ENCODE results near the gene FHOD1. TPM values are rescaled to one million over a fixed set of nuclear protein-coding genes. Genes with fewer than 3 reads are reported as not detected.

The FHOD1 gene
- total RNA-seq, 1 experiment from 2014 or later: 45.5 TPM

DNA sequence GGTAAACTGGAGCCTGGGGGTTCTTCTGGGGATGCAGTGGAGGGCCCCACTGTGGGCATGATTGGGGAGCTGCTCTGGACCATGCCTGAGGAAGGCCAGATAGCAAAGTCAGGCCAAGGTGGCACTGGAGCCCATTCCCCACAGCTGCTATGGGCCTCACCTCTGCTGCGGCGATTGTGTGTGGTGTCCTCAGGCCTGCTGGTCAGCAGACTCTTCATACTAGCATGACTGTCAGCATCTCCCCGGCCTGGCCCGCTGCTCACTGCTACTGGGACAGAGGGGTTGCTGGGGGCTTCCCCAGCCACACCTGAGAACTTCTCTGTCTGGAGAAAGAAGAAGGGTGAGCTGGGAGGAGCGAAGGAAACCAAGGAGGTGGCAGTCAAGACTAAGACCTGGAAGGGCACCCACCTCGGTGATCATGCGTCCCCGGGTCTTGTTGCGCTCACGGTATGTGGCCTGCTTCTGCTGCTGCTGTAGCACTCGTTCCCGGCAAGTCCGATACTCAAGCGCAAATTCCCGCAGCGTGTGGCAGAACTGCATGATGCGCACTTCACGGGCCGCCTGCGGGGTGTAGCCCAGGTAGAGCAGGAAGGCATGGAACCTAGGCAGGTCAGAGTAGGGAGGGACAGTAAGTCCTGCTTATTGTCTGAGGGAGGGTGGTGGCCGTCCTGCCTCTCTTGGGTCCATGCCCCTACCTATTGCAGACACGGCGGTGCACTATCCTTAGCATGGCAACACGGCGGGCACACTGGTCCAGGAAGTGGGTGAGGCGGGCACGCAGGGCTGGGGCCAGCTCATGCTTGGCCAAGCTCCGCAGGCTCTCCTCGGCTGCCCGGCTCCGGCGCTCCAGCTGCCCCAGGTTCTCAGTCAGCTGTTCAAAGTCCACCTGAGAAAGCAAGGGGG is 17.1 kb downstream of the FHOD1 start:
- ATAC-seq: no peak
- peaks cover 18% of the 10 kb centered on the region; the same call in 1 of the 2 replicates for H3K36me3 ChIP-seq (ENCODE audit: low read depth, low read length)
- intact Hi-C loops (cut with micrococcal nuclease): no loop called here
- no peak overlapping the region for H2AFZ ChIP-seq (ENCODE audit: low read length)
- H3K4me3 ChIP-seq (ENCODE audit: low read length): no peak overlapping the region
- H4K20me1 ChIP-seq (ENCODE audit: low read length): no peaks in the 10 kb centered on the region
- no peak overlapping the region for H3K9ac ChIP-seq (ENCODE audit: low read length)
- H3K4me1 ChIP-seq (ENCODE audit: insufficient read depth, low read length): peaks cover 12% of the 10 kb centered on the region; the same call in 1 of the 2 replicates
- no peaks in the 10 kb centered on the region for H3K9me2 ChIP-seq (replicated peaks; ENCODE audit: low read length)
- no peaks in the 10 kb centered on the region for H3K27me3 ChIP-seq (ENCODE audit: low read length)
- H3K9me3 ChIP-seq (ENCODE audit: low read length): no peaks in the 10 kb centered on the region
- no peak for DNase-seq
- no peaks in the 10 kb centered on the region for H3F3A ChIP-seq (ENCODE audit: low read length, unreplicated experiment)
- CTCF ChIA-PET: no interaction called here
- TF ChIP-seq EZH2phosphoT487 (IDR thresholded peaks at IDR 0.05; ENCODE audit: borderline replicate concordance, low read length) (no peak), EZH2 (IDR thresholded peaks at IDR 0.05; ENCODE audit: low read length, unreplicated experiment) (no peak)
- TF ChIP-seq, protein P1, sequence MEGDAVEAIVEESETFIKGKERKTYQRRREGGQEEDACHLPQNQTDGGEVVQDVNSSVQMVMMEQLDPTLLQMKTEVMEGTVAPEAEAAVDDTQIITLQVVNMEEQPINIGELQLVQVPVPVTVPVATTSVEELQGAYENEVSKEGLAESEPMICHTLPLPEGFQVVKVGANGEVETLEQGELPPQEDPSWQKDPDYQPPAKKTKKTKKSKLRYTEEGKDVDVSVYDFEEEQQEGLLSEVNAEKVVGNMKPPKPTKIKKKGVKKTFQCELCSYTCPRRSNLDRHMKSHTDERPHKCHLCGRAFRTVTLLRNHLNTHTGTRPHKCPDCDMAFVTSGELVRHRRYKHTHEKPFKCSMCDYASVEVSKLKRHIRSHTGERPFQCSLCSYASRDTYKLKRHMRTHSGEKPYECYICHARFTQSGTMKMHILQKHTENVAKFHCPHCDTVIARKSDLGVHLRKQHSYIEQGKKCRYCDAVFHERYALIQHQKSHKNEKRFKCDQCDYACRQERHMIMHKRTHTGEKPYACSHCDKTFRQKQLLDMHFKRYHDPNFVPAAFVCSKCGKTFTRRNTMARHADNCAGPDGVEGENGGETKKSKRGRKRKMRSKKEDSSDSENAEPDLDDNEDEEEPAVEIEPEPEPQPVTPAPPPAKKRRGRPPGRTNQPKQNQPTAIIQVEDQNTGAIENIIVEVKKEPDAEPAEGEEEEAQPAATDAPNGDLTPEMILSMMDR (conservative IDR thresholded peaks at IDR 0.05; ENCODE audit: low read depth, low read length): no peak
- no TSS peak for BruUV-seq (replicated peaks)
- H3K79me2 ChIP-seq (ENCODE audit: low read length): peaks cover 19% of the 10 kb centered on the region
- H3K4me2 ChIP-seq (ENCODE audit: low read length): no peak overlapping the region
- H3K27ac ChIP-seq (ENCODE audit: low read length): no peak overlapping the region
- POLR2A ChIA-PET (ENCODE audit: unreplicated experiment): no interaction called here

DNA sequence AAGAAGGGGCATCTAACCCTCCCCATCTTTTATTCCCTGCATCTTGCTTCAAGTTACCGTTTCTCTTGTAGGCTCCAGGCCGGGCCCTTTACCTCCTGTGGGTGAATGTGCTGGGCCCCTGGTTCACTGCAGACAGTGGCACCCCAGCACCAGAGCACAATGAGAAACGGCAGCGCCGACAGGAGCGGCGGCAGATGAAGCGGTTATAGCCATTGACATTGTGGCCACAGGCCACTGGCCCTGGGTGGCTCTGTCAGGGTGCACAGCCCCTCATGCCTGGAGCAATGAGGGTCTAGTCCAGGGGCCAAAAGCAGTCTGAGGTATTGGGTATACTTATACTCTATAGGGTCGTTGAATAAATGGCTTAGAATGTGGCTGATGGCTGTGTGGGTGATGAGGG is 18.4 kb downstream of the FHOD1 start:
- POLR2A ChIA-PET (ENCODE audit: unreplicated experiment): no interaction called here
- Histone ChIP-seq H3K27ac (ENCODE audit: low read length) (no peak overlapping the region), H3K9me2 (replicated peaks; ENCODE audit: low read length) (no peaks in the 10 kb centered on the region), H3K36me3 (ENCODE audit: low read depth, low read length) (peaks cover 18% of the 10 kb centered on the region; the same call in 1 of the 2 replicates), H3K4me2 (ENCODE audit: low read length) (no peak overlapping the region), H3K27me3 (ENCODE audit: low read length) (no peaks in the 10 kb centered on the region), H3K79me2 (ENCODE audit: low read length) (peaks cover 19% of the 10 kb centered on the region), H3K4me1 (ENCODE audit: insufficient read depth, low read length) (peaks cover 12% of the 10 kb centered on the region; the same call in 1 of the 2 replicates), H3F3A (ENCODE audit: low read length, unreplicated experiment) (no peaks in the 10 kb centered on the region), H3K9ac (ENCODE audit: low read length) (no peak overlapping the region), H4K20me1 (ENCODE audit: low read length) (no peaks in the 10 kb centered on the region), H3K9me3 (ENCODE audit: low read length) (no peaks in the 10 kb centered on the region), H3K4me3 (ENCODE audit: low read length) (no peak overlapping the region), H2AFZ (ENCODE audit: low read length) (no peak overlapping the region)
- ATAC-seq: no peak
- intact Hi-C loops (cut with micrococcal nuclease): no loop called here
- TF ChIP-seq EZH2phosphoT487 (IDR thresholded peaks at IDR 0.05; ENCODE audit: borderline replicate concordance, low read length): no peak
- no peak for TF ChIP-seq EZH2 (IDR thresholded peaks at IDR 0.05; ENCODE audit: low read length, unreplicated experiment)
- BruUV-seq (replicated peaks): no TSS peak
- no peak for DNase-seq
- CTCF ChIA-PET: no interaction called here

GRCh38 chr16:67228034-67228785 is 19.1 kb downstream of the FHOD1 start:
- Histone ChIP-seq H4K20me1 (ENCODE audit: low read length) (no peaks in the 10 kb centered on the region), H3K4me1 (ENCODE audit: insufficient read depth, low read length) (peaks cover 12% of the 10 kb centered on the region; the same call in 1 of the 2 replicates), H2AFZ (ENCODE audit: low read length) (no peak overlapping the region), H3K27me3 (ENCODE audit: low read length) (no peaks in the 10 kb centered on the region), H3K9me2 (replicated peaks; ENCODE audit: low read length) (no peaks in the 10 kb centered on the region), H3K9me3 (ENCODE audit: low read length) (no peaks in the 10 kb centered on the region), H3K4me3 (ENCODE audit: low read length) (peak overlapping the region; percentile 100), H3K27ac (ENCODE audit: low read length) (no peak overlapping the region), H3K79me2 (ENCODE audit: low read length) (peaks cover 19% of the 10 kb centered on the region), H3K9ac (ENCODE audit: low read length) (no peak overlapping the region), H3K4me2 (ENCODE audit: low read length) (peak overlapping the region; percentile 84), H3F3A (ENCODE audit: low read length, unreplicated experiment) (no peaks in the 10 kb centered on the region), H3K36me3 (ENCODE audit: low read depth, low read length) (peaks cover 18% of the 10 kb centered on the region; the same call in 1 of the 2 replicates)
- intact Hi-C loops (cut with micrococcal nuclease): no loop called here
- ATAC-seq (no peak), DNase-seq (no peak)
- TF ChIP-seq, protein P1 (conservative IDR thresholded peaks at IDR 0.05; ENCODE audit: low read depth, low read length): no peak
- TF ChIP-seq EZH2phosphoT487 (IDR thresholded peaks at IDR 0.05; ENCODE audit: borderline replicate concordance, low read length): no peak
- no peak for TF ChIP-seq EZH2 (IDR thresholded peaks at IDR 0.05; ENCODE audit: low read length, unreplicated experiment)
- ChIA-PET CTCF (interaction anchor here (1.7 kb wide), 1 partner anchor 16 kb away, joined by 5 read pairs; no protein-coding TSS in a partner anchor), POLR2A (ENCODE audit: unreplicated experiment) (no interaction called here)
- BruUV-seq (replicated peaks): no TSS peak
